Stimulated activated CD8-positive, alpha-beta memory T cell treated with anti-CD3 and anti-CD28 coated beads, Interleukin-15, amount 100 ng/mL, for 48 hours (primary cell): ENCODE measurements around the gene TMPRSS3.

Experiments used
- DNase-seq, 2 donors: peaks; one replicate each; pipeline ENCODE4 v3.0.0-alpha.2; 2020; ENCODE audit warnings: low read depth in 2 of 2

TMPRSS3 gene

GRCh38 chr21:42373196-42373907 is 22.5 kb downstream of the TMPRSS3 start:
- DNase-seq = peak; percentile 50 to 64

- no peak for DNase-seq
Measured at GRCh38 chr21:42370894-42371654, 24.8 kb downstream of the TMPRSS3 start.

- DNase-seq = no peak
Measured at GRCh38 chr21:42369821-42370220, 26.0 kb downstream of the TMPRSS3 start.

GRCh38 chr21:42367367-42368165 is 28.3 kb downstream of the TMPRSS3 start:
- no peak for DNase-seq

- DNase-seq = no peak
Measured at GRCh38 chr21:42366292-42367010, 29.4 kb downstream of the TMPRSS3 start, which contains the start of gene TFF1. TSS of gene TFF1 (minus strand) at chr21:42366535. CDS start at chr21:42366495, 40 bp downstream.

GRCh38 chr21:42365770-42366169 is 30.1 kb downstream of the TMPRSS3 start:
- DNase-seq = no peak

GRCh38 chr21:42364304-42364865 is 31.5 kb downstream of the TMPRSS3 start:
- DNase-seq = no peak

- DNase-seq = no peak
Measured at GRCh38 chr21:42363312-42363711, 32.5 kb downstream of the TMPRSS3 start.

- DNase-seq = no peak
Measured at GRCh38 chr21:42362700-42363099, 33.2 kb downstream of the TMPRSS3 start.

GRCh38 chr21:42362198-42362597 is 33.7 kb downstream of the TMPRSS3 start:
- DNase-seq = no peak

GRCh38 chr21:42361286-42361685 is 34.6 kb downstream of the TMPRSS3 start:
- no peak for DNase-seq

GRCh38 chr21:42360317-42360716 is 35.5 kb downstream of the TMPRSS3 start:
- peak in 1 of 2 donors; percentile 28 for DNase-seq

GRCh38 chr21:42358937-42359336 is 36.9 kb downstream of the TMPRSS3 start:
- no peak for DNase-seq

- DNase-seq = no peak
Measured at GRCh38 chr21:42358261-42358660, 37.6 kb downstream of the TMPRSS3 start.

GRCh38 chr21:42357307-42357706 is 38.5 kb downstream of the TMPRSS3 start:
- DNase-seq = no peak

- no peak for DNase-seq
Measured at GRCh38 chr21:42356650-42357049, 39.2 kb downstream of the TMPRSS3 start.

- DNase-seq = no peak
Measured at GRCh38 chr21:42356046-42356445, 39.8 kb downstream of the TMPRSS3 start.

GRCh38 chr21:42353623-42354022 is 42.2 kb downstream of the TMPRSS3 start:
- no peak for DNase-seq

- no peak for DNase-seq
Measured at GRCh38 chr21:42352441-42353095, 43.3 kb downstream of the TMPRSS3 start.

- DNase-seq = no peak
Measured at GRCh38 chr21:42351626-42352440, 44.0 kb downstream of the TMPRSS3 start.
